ENCODE results near the gene HTT. TPM values are rescaled to one million over a fixed set of nuclear protein-coding genes. Genes with fewer than 3 reads are reported as not detected.

HTT gene
- total RNA-seq, 1 donor from 2014 or later: 38.5 TPM

GRCh38 chr4:3177426-3177825 lies 102.9 kb downstream of the HTT start:
- Mint-ChIP-seq H3K27ac (ENCODE audit: unreplicated experiment) (no peak overlapping the region), H3K4me3 (ENCODE audit: unreplicated experiment) (no peak overlapping the region), H3K9me3 (ENCODE audit: low read depth) (no peaks in the 10 kb centered on the region), H3K4me1 (ENCODE audit: low read depth) (peaks cover 4% of the 10 kb centered on the region), H3K36me3 (ENCODE audit: low read depth) (peaks cover 42% of the 10 kb centered on the region), H3K27me3 (ENCODE audit: low read depth) (no peaks in the 10 kb centered on the region)
- no peak for DNase-seq (ENCODE audit: low spot score)
- no peak for TF ChIP-seq CTCF (IDR thresholded peaks at IDR 0.05)

GRCh38 chr4:3177905-3178304 lies 103.4 kb downstream of the HTT start:
- H3K9me3 Mint-ChIP-seq (ENCODE audit: low read depth): no peaks in the 10 kb centered on the region
- TF ChIP-seq CTCF (IDR thresholded peaks at IDR 0.05): no peak
- no peak for DNase-seq (ENCODE audit: low spot score)
- peaks cover 4% of the 10 kb centered on the region for H3K4me1 Mint-ChIP-seq (ENCODE audit: low read depth)
- H3K36me3 Mint-ChIP-seq (ENCODE audit: low read depth): peaks cover 43% of the 10 kb centered on the region
- H3K27me3 Mint-ChIP-seq (ENCODE audit: low read depth): no peaks in the 10 kb centered on the region
- no peak overlapping the region for H3K27ac Mint-ChIP-seq (ENCODE audit: unreplicated experiment)
- no peak overlapping the region for H3K4me3 Mint-ChIP-seq (ENCODE audit: unreplicated experiment)

- Mint-ChIP-seq H3K4me3 (ENCODE audit: unreplicated experiment) (no peak overlapping the region), H3K4me1 (ENCODE audit: low read depth) (peaks cover 4% of the 10 kb centered on the region), H3K9me3 (ENCODE audit: low read depth) (no peaks in the 10 kb centered on the region), H3K27me3 (ENCODE audit: low read depth) (no peaks in the 10 kb centered on the region), H3K36me3 (ENCODE audit: low read depth) (peaks cover 38% of the 10 kb centered on the region), H3K27ac (ENCODE audit: unreplicated experiment) (no peak overlapping the region)
- DNase-seq (ENCODE audit: low spot score): no peak
- no peak for TF ChIP-seq CTCF (IDR thresholded peaks at IDR 0.05)
Observed at GRCh38 chr4:3178351-3178750, 103.9 kb downstream of the HTT start.

GRCh38 chr4:3179126-3179706 lies 104.7 kb downstream of the HTT start:
- Mint-ChIP-seq H3K27ac (ENCODE audit: unreplicated experiment) (no peak overlapping the region), H3K4me1 (ENCODE audit: low read depth) (peaks cover 4% of the 10 kb centered on the region), H3K36me3 (ENCODE audit: low read depth) (peaks cover 46% of the 10 kb centered on the region), H3K9me3 (ENCODE audit: low read depth) (no peaks in the 10 kb centered on the region), H3K4me3 (ENCODE audit: unreplicated experiment) (no peak overlapping the region), H3K27me3 (ENCODE audit: low read depth) (no peaks in the 10 kb centered on the region)
- DNase-seq (ENCODE audit: low spot score): no peak
- TF ChIP-seq CTCF (IDR thresholded peaks at IDR 0.05): no peak

GRCh38 chr4:3183008-3183407 lies 108.5 kb downstream of the HTT start:
- H3K27me3 Mint-ChIP-seq (ENCODE audit: low read depth): no peaks in the 10 kb centered on the region
- no peak overlapping the region for H3K27ac Mint-ChIP-seq (ENCODE audit: unreplicated experiment)
- H3K4me3 Mint-ChIP-seq (ENCODE audit: unreplicated experiment): no peak overlapping the region
- no peaks in the 10 kb centered on the region for H3K9me3 Mint-ChIP-seq (ENCODE audit: low read depth)
- peaks cover 47% of the 10 kb centered on the region for H3K36me3 Mint-ChIP-seq (ENCODE audit: low read depth)
- no peak for DNase-seq (ENCODE audit: low spot score)
- peaks cover 10% of the 10 kb centered on the region for H3K4me1 Mint-ChIP-seq (ENCODE audit: low read depth)
- no peak for TF ChIP-seq CTCF (IDR thresholded peaks at IDR 0.05)

All from chondrocyte (in vitro differentiated cells).